K562 (cell line): ENCODE results near the gene DCST1. TPM values are rescaled to one million over a fixed set of nuclear protein-coding genes. Genes with fewer than 3 reads are reported as not detected.

ENCODE experiments used
- ATAC-seq: fragments of 200-7000 bp; cut with Tn5 transposase; 3 replicates; pipeline ENCODE4 v1.9.1; 2020; ENCODE audit warnings: moderate library complexity
- BruUV-seq: library from RNA; stranded (reverse); fragments of 400-500 nt; replicated peaks from 2 replicates; lab custom pipeline; 2021; lab: Mats Ljungman, UMichigan
- CTCF ChIA-PET: fragments of 300-600 bp; formaldehyde crosslinking; extraction: SDS; loops from one replicate; lab custom pipeline; 2021; ENCODE audit warnings: low intra/inter-chr PET ratio; lab: Yijun Ruan, JAX
- POLR2A ChIA-PET: fragments of 300-600, 350-650 bp; sonication (Branson Sonifier 250); formaldehyde crosslinking; extraction: SDS; loops from one replicate; lab custom pipeline; 2021; ENCODE audit warnings: antibody characterized with exemption, inconsistent platforms; lab: Yijun Ruan, JAX
- DNase-seq, 4 experiments: peaks; one replicate each; pipeline versions ENCODE4 v3.0.0 to v3.0.0-alpha.2; 2011 to 2018; ENCODE audit warnings: low spot score in 3 of 4, mixed read lengths in 3 of 4; ENCODE audit errors: extremely low read depth in 1 of 4
- FAIRE-seq: peaks from 2 replicates; lab custom pipeline; 2011; peaks lifted over from hg19 to GRCh38; lab: Jason Lieb, UNC
- H2AFZ ChIP-seq: 2 replicates; pipeline ENCODE4 v1.6.0; 2011; ENCODE audit warnings: low read depth, low read length, control low read depth, inconsistent platforms
- H3K27ac ChIP-seq: fragments of 200-600 bp; 3 replicates; pipeline ENCODE4 v1.8.0; 2011; ENCODE audit warnings: low read depth, mild to moderate bottlenecking, control low read depth, inconsistent platforms, low read length, moderate library complexity, mixed read lengths; ENCODE audit errors: extremely low read depth
- H3K27me3 ChIP-seq, 2 experiments: fragments of 300-600 bp in 1 of 2; 2 replicates in 1 of 2; 3 replicates in 1 of 2; pipeline versions ENCODE4 v1.6.0 to v1.8.0; 2011; ENCODE audit warnings: inconsistent platforms in 2 of 2, low read length in 2 of 2, mild to moderate bottlenecking in 1 of 2, mixed read lengths in 1 of 2, moderate library complexity in 1 of 2; ENCODE audit not compliant: control insufficient read depth in 2 of 2, insufficient read depth in 2 of 2
- H3K36me3 ChIP-seq: fragments of 300-600 bp; 3 replicates; pipeline ENCODE4 v1.8.0; 2011; ENCODE audit warnings: mild to moderate bottlenecking, low read length, inconsistent platforms; ENCODE audit not compliant: control insufficient read depth, insufficient read depth
- H3K4me1 ChIP-seq, 2 experiments: fragments of 200-600 bp in 1 of 2; replicated peaks in 1 of 2; 2 replicates in 1 of 2; 3 replicates in 1 of 2; pipeline versions ENCODE4 v1.5.1 to v1.8.0; 2011; ENCODE audit warnings: inconsistent platforms in 2 of 2, low read length in 2 of 2, mild to moderate bottlenecking in 1 of 2, mixed read lengths in 1 of 2, moderate library complexity in 1 of 2; ENCODE audit not compliant: control insufficient read depth in 2 of 2, insufficient read depth in 2 of 2
- H3K4me2 ChIP-seq: 2 replicates; pipeline ENCODE4 v1.6.1; 2011; ENCODE audit warnings: low read length, control low read depth, inconsistent platforms, mixed read lengths; ENCODE audit not compliant: insufficient read depth
- H3K4me3 ChIP-seq: fragments of 200-600 bp; sonication (generic), shearing (Covaris generic); 2 replicates; pipeline ENCODE4 v1.5.1; 2016; ENCODE audit warnings: control low read depth, inconsistent platforms
- H3K79me2 ChIP-seq: fragments of 200-600 bp; 3 replicates; pipeline ENCODE4 v1.8.0; 2011; ENCODE audit warnings: low read length, inconsistent platforms; ENCODE audit not compliant: control insufficient read depth, insufficient read depth
- H3K9ac ChIP-seq, 2 experiments: 2 replicates each; pipeline versions ENCODE4 v1.6.0 to v1.6.1; 2011; ENCODE audit warnings: low read depth in 2 of 2, low read length in 2 of 2, control low read depth in 1 of 2, inconsistent platforms in 1 of 2, mild to moderate bottlenecking in 1 of 2, mixed read lengths in 1 of 2; ENCODE audit not compliant: insufficient read depth in 1 of 2
- H3K9me1 ChIP-seq: one replicate; pipeline ENCODE4 v1.6.0; 2011; ENCODE audit warnings: inconsistent platforms, mild to moderate bottlenecking, low read length, moderate library complexity; ENCODE audit not compliant: control insufficient read depth, insufficient read depth
- H3K9me3 ChIP-seq: replicated peaks from 2 replicates; pipeline ENCODE4 v1.5.1; 2011; ENCODE audit warnings: low read depth, low read length, inconsistent platforms; ENCODE audit not compliant: control insufficient read depth, insufficient read depth
- H4K20me1 ChIP-seq: replicated peaks from 2 replicates; pipeline ENCODE4 v1.6.1; 2011; ENCODE audit warnings: low read length, inconsistent platforms, mixed read lengths; ENCODE audit not compliant: control insufficient read depth, insufficient read depth
- CEBPG ChIP-seq, 3 experiments: fragments of 200-800 bp in 1 of 3; sonication (Bioruptor generic) in 1 of 3; sonication (generic) in 1 of 3; formaldehyde crosslinking in 1 of 3; IDR thresholded peaks in 2 of 3; conservative IDR thresholded peaks in 1 of 3; 2 replicates each; pipeline versions ENCODE4 v1.6.1 to v1.8.0; 2016 to 2022; ENCODE audit warnings: missing compliant biosample characterization in 2 of 3, missing genetic modification characterization in 2 of 3, mild to moderate bottlenecking in 1 of 3, missing genetic modification reagents in 1 of 3
- E2F6 ChIP-seq, 2 experiments: IDR thresholded peaks; 2 replicates each; pipeline ENCODE4 v1.6.1; 2011; ENCODE audit warnings: borderline replicate concordance in 1 of 2, control low read depth in 1 of 2, low read depth in 1 of 2, low read length in 1 of 2, mild to moderate bottlenecking in 1 of 2, mixed read lengths in 1 of 2, moderate library complexity in 1 of 2; ENCODE audit not compliant: insufficient read depth in 1 of 2, insufficient read length in 1 of 2, poor library complexity in 1 of 2, severe bottlenecking in 1 of 2; ENCODE audit errors: extremely low read depth in 1 of 2
- PBX2 ChIP-seq, 2 experiments: IDR thresholded peaks in 1 of 2; conservative IDR thresholded peaks in 1 of 2; 2 replicates each; pipeline ENCODE4 v1.6.1; 2016; ENCODE audit warnings: low read depth in 2 of 2, mild to moderate bottlenecking in 1 of 2, missing compliant biosample characterization in 1 of 2, missing genetic modification characterization in 1 of 2, moderate library complexity in 1 of 2
- RFX1 ChIP-seq: fragments of 450-650 bp; IDR thresholded peaks from 2 replicates; pipeline ENCODE4 v1.6.1; 2016; ENCODE audit warnings: mild to moderate bottlenecking, moderate library complexity
- SP2 ChIP-seq: IDR thresholded peaks from 2 replicates; pipeline ENCODE4 v1.6.1; 2011; ENCODE audit warnings: mild to moderate bottlenecking, low read depth, low read length, moderate library complexity; ENCODE audit not compliant: poor library complexity, severe bottlenecking; ENCODE audit errors: extremely low read depth
- VEZF1 ChIP-seq: fragments of 200-800 bp; sonication (Bioruptor generic); IDR thresholded peaks from 2 replicates; pipeline ENCODE4 v1.6.1; 2017; ENCODE audit warnings: missing genetic modification characterization, missing compliant biosample characterization
- ZKSCAN8 ChIP-seq: fragments of 200-800 bp; sonication (Bioruptor generic); IDR thresholded peaks from 2 replicates; pipeline ENCODE4 v1.6.1; 2016; ENCODE audit warnings: missing genetic modification characterization, missing compliant biosample characterization
- ZNF512 ChIP-seq: IDR thresholded peaks from 2 replicates; pipeline ENCODE4 v1.6.1; 2016; ENCODE audit warnings: missing genetic modification characterization, missing compliant biosample characterization
- ZNF740 ChIP-seq, 3 experiments: fragments of 200-800 bp in 1 of 3; sonication (Bioruptor generic) in 1 of 3; sonication (generic) in 1 of 3; formaldehyde crosslinking in 1 of 3; IDR thresholded peaks; 2 replicates each; pipeline versions ENCODE4 v1.6.1 to v1.8.0; 2016 to 2022; ENCODE audit warnings: mild to moderate bottlenecking in 2 of 3, missing compliant biosample characterization in 2 of 3, missing genetic modification characterization in 2 of 3, missing genetic modification reagents in 1 of 3
- WGBS: fragments of 100-300 bp; shearing (Covaris generic); methylation state at CpG from one replicate; pipeline ENCODE4 v1.1.6; 2016; ENCODE audit warnings: low coverage, mixed read lengths; ENCODE audit not compliant: insufficient coverage; ENCODE audit errors: missing lambda C conversion rate; 5-methylcytosine and 5-hydroxymethylcytosine counted together
- in situ Hi-C: fragments of 300-500 bp; cut with MboI; formaldehyde crosslinking; loops from 4 replicates; pipeline ENCODE4 v1.15.0; 2018; ENCODE audit warnings: inconsistent platforms, mixed read lengths
- intact Hi-C: fragments of 100-400 bp; cut with micrococcal nuclease; formaldehyde crosslinking; loops from 2 replicates; pipeline ENCODE4 v1.14.2; 2022
- polyA plus RNA-seq, 8 experiments: library from polyadenylated mRNA; depleted of rRNA in 4 of 8; stranded (reverse) in 5 of 8; unstranded in 3 of 8; fragments of >200 nt; fragmentation: Nextera tagmentation in 2 of 8; fragmentation: Illumina TruSeq in 1 of 8; extraction: Ambion mirVana in 2 of 8; extraction: Trizol in 1 of 8; gene quantifications; 2 replicates each; pipeline versions ENCODE4 v1.2.1 to v1.2.3, GENCODE V29; 2011 to 2014; ENCODE audit warnings: inconsistent platforms in 1 of 8, missing spikeins in 1 of 8
- total RNA-seq, 7 experiments: library from RNA; depleted of rRNA in 6 of 7; stranded (reverse); fragments of >200 nt in 6 of 7; fragmentation: Illumina TruSeq in 2 of 7; extraction: Trizol in 2 of 7; gene quantifications; 2 replicates each; pipeline versions ENCODE4 v1.2.1 to v1.2.3, GENCODE V29; 2011 to 2021; ENCODE audit warnings: low replicate concordance in 1 of 7

DCST1 gene
- total and polyA plus RNA-seq, 9 of the 15 experiments (the other 6 are each of a cell fraction or from before 2014, with no cell fraction given), result not detected

- DNase-seq, result peak; percentile 76 to 79 (median 78)
- intact Hi-C loops, result no loop called here
- peaks cover 74% of the 10 kb centered on the region; the same call in 2 of the 3 replicates for H3K36me3 ChIP-seq
- H2AFZ ChIP-seq, result no peak overlapping the region
- BruUV-seq, result no TSS peak
- no peaks in the 10 kb centered on the region for H3K27me3 ChIP-seq
- peaks cover 73 to 93% of the 10 kb centered on the region in 2 experiments for H3K4me1 ChIP-seq
- H3K4me2 ChIP-seq, result peak overlapping the region; percentile 19; the same call in 1 of the 2 replicates
- WGBS, result 11% methylated on average over 3 of the region's 9 CpGs
- peak overlapping the region; percentile 51; the same call in 2 of the 3 replicates for H3K27ac ChIP-seq
- ChIA-PET POLR2A (interaction anchor here (0.6 to 1.9 kb wide), 12 partner anchors 7 to 1113 kb away, joined by 3 to 8 read pairs (median 3); partner anchors contain the start of genes ADAM15, FLAD1, LENEP and PMVK), CTCF (no interaction called here)
- H3K9me3 ChIP-seq, result no peaks in the 10 kb centered on the region
- in situ Hi-C loops, result no loop called here
- ATAC-seq, result peak; percentile 29
- H3K9me1 ChIP-seq, result no peaks in the 10 kb centered on the region
- H3K4me3 ChIP-seq, result no peak overlapping the region
- peak; percentile 60 for FAIRE-seq
- peaks cover 65% of the 10 kb centered on the region for H3K79me2 ChIP-seq
- H4K20me1 ChIP-seq, result no peaks in the 10 kb centered on the region; the same call in 1 of the 2 replicates
- peak overlapping the region in 1 of 2 experiments; percentile 80; a peak in 2 of 4 replicates for H3K9ac ChIP-seq
- TF ChIP-seq ZKSCAN8 (no peak), PBX2 (CRISPR knock-in tag; IDR thresholded peaks at IDR 0.05; ENCODE audit: low read depth) (no peak), PBX2 (tag; conservative IDR thresholded peaks at IDR 0.05; ENCODE audit: low read depth) (peak; percentile 50), SP2 (peak; percentile 46), ZNF740 (CRISPR knock-in tag; IDR thresholded peaks at IDR 0.05) (0 out of 2 replicates have a peak, but pooled peaks have one; percentile 32), ZNF740 (tag; IDR thresholded peaks at IDR 0.05) (no peak), VEZF1 (CRISPR knock-in tag) (peak; percentile 25; the same call in 1 of the 2 replicates), RFX1 (peak; percentile 88), E2F6 (IDR thresholded peaks at IDR 0.05; ENCODE audit: borderline replicate concordance in 1 of 2, extremely low read depth in 1 of 2, insufficient read depth in 1 of 2, insufficient read length in 1 of 2, low read depth in 1 of 2, low read length in 1 of 2, poor library complexity in 1 of 2, severe bottlenecking in 1 of 2) (peak in 1 of 2 experiments; percentile 37), CEBPG (CRISPR knock-in tag; IDR thresholded peaks at IDR 0.05) (no peak), CEBPG (tag; conservative IDR thresholded peaks at IDR 0.05 in 1 of 2, IDR thresholded peaks at IDR 0.05 in 1 of 2) (peak in 1 of 2 experiments; percentile 45; a peak in 2 of 4 replicates), ZNF512 (no peak)
These were observed 21.5 kb upstream of the DCST1 start for GRCh38 chr1:155012026-155012546.
